WTC11 (cell line): Measurements from ENCODE around the gene CCDC92. TPM values are rescaled to one million over a fixed set of nuclear protein-coding genes. Genes with fewer than 3 reads are reported as not detected.

Source experiments
- ATAC-seq: fragments of 200-7000 bp; cut with Tn5 transposase; 2 replicates; pipeline ENCODE4 v1.10.0; 2021; ENCODE audit warnings: mild to moderate bottlenecking, moderate library complexity
- CTCF ChIA-PET: fragments of 300-600 bp; sonication (Branson Sonifier 250); formaldehyde crosslinking; loops from one replicate; lab custom pipeline; 2021; ENCODE audit warnings: antibody characterized with exemption; lab: Charles Lee
- POLR2A ChIA-PET: fragments of 350-600 bp; sonication (Branson Sonifier 250); formaldehyde crosslinking; loops from one replicate; lab custom pipeline; 2021; ENCODE audit warnings: antibody characterized with exemption; lab: Charles Lee
- DNase-seq: peaks from one replicate; pipeline ENCODE4 v3.0.0; 2021; ENCODE audit warnings: low spot score
- H3K27ac Mint-ChIP-seq: 2 replicates; pipeline ENCODE4 v1.8.0; 2021; ENCODE audit warnings: mixed read lengths
- H3K27me3 Mint-ChIP-seq: 2 replicates; pipeline ENCODE4 v1.8.0; 2021; ENCODE audit warnings: low read depth, mild to moderate bottlenecking, moderate library complexity, mixed read lengths
- H3K36me3 Mint-ChIP-seq: 2 replicates; pipeline ENCODE4 v1.8.0; 2021; ENCODE audit warnings: mixed read lengths
- H3K4me1 Mint-ChIP-seq: 2 replicates; pipeline ENCODE4 v1.8.0; 2022; ENCODE audit warnings: mixed read lengths
- H3K4me3 Mint-ChIP-seq: 2 replicates; pipeline ENCODE4 v1.8.0; 2021; ENCODE audit warnings: mild to moderate bottlenecking, moderate library complexity, mixed read lengths
- H3K9me3 Mint-ChIP-seq: 2 replicates; pipeline ENCODE4 v1.8.0; 2021; ENCODE audit warnings: mixed read lengths
- AR ChIP-seq: fragments of 250-450 bp; sonication (Bioruptor Pico); IDR thresholded peaks from 2 replicates; pipeline ENCODE4 v1.9.0; 2021; ENCODE audit warnings: mild to moderate bottlenecking
- CBFB ChIP-seq: sonication (generic); formaldehyde crosslinking; IDR thresholded peaks from 2 replicates; pipeline ENCODE4 v1.8.1; 2022; ENCODE audit warnings: mild to moderate bottlenecking, low read depth, missing genetic modification reagents
- FOXJ3 ChIP-seq: sonication (generic); formaldehyde crosslinking; IDR thresholded peaks from 2 replicates; pipeline ENCODE4 v1.9.0; 2021; ENCODE audit warnings: missing genetic modification reagents, mild to moderate bottlenecking, borderline replicate concordance
- HMGA2 ChIP-seq: fragments of 250-450 bp; sonication (Bioruptor Pico); IDR thresholded peaks from 2 replicates; pipeline ENCODE4 v1.4.0; 2021; ENCODE audit warnings: mild to moderate bottlenecking, moderate library complexity
- IRF2 ChIP-seq: sonication (generic); formaldehyde crosslinking; IDR thresholded peaks from 2 replicates; pipeline ENCODE4 v1.8.0; 2022; ENCODE audit warnings: low read depth, missing genetic modification reagents, borderline replicate concordance
- JAZF1 ChIP-seq: fragments of 250-450 bp; sonication (Bioruptor Pico); IDR thresholded peaks from 2 replicates; pipeline ENCODE4 v1.9.0; 2021; ENCODE audit warnings: moderate library complexity, mild to moderate bottlenecking, inconsistent platforms
- MLX ChIP-seq: sonication (generic); formaldehyde crosslinking; IDR thresholded peaks from 2 replicates; pipeline ENCODE4 v1.8.1; 2023; ENCODE audit warnings: mild to moderate bottlenecking, missing genetic modification reagents, moderate library complexity
- NFATC4 ChIP-seq: fragments of 250-450 bp; sonication (Bioruptor Pico); IDR thresholded peaks from 2 replicates; pipeline ENCODE4 v1.9.0; 2021; ENCODE audit warnings: mild to moderate bottlenecking
- RELA ChIP-seq: sonication (generic); formaldehyde crosslinking; IDR thresholded peaks from 2 replicates; pipeline ENCODE4 v1.8.1; 2022; ENCODE audit warnings: missing genetic modification reagents, mild to moderate bottlenecking, borderline replicate concordance
- SMAD4 ChIP-seq: sonication (generic); formaldehyde crosslinking; IDR thresholded peaks from 2 replicates; pipeline ENCODE4 v1.8.0; 2022; ENCODE audit warnings: mild to moderate bottlenecking, missing genetic modification reagents
- TEAD1 ChIP-seq: sonication (generic); formaldehyde crosslinking; IDR thresholded peaks from 2 replicates; pipeline ENCODE4 v1.8.0; 2022; ENCODE audit warnings: mild to moderate bottlenecking, missing genetic modification reagents
- TP53 ChIP-seq: sonication (generic); formaldehyde crosslinking; IDR thresholded peaks from 2 replicates; pipeline ENCODE4 v1.8.1; 2023; ENCODE audit warnings: mild to moderate bottlenecking, missing genetic modification reagents
- ZMAT4 ChIP-seq: fragments of 250-450 bp; sonication (Bioruptor Pico); IDR thresholded peaks from 2 replicates; pipeline ENCODE4 v1.9.0; 2021; ENCODE audit warnings: mild to moderate bottlenecking
- ZNF219 ChIP-seq: sonication (generic); formaldehyde crosslinking; IDR thresholded peaks from 2 replicates; pipeline ENCODE4 v1.8.0; 2023; ENCODE audit warnings: missing genetic modification reagents, mild to moderate bottlenecking, borderline replicate concordance
- ZNF263 ChIP-seq: sonication (generic); formaldehyde crosslinking; IDR thresholded peaks from 2 replicates; pipeline ENCODE4 v1.8.1; 2022; ENCODE audit warnings: low read depth, mild to moderate bottlenecking, moderate library complexity, missing genetic modification reagents
- ZNF423 ChIP-seq: fragments of 250-450 bp; sonication (Bioruptor Pico); IDR thresholded peaks from 2 replicates; pipeline ENCODE4 v2.1.2; 2022; ENCODE audit warnings: mild to moderate bottlenecking, moderate library complexity
- ZNF532 ChIP-seq: fragments of 250-450 bp; sonication (Bioruptor Pico); IDR thresholded peaks from 2 replicates; pipeline ENCODE4 v1.9.0; 2021; ENCODE audit warnings: mild to moderate bottlenecking, borderline replicate concordance
- total RNA-seq: library from RNA; stranded (reverse); gene quantifications from 3 replicates; pipeline ENCODE4 v1.2.3, GENCODE V29; 2021
- TF ChIP-seq, protein P1 (sequence below): fragments of 250-450 bp; sonication (Bioruptor Pico); IDR thresholded peaks from 2 replicates; pipeline ENCODE4 v1.9.0; 2021; ENCODE audit warnings: moderate library complexity, mild to moderate bottlenecking, inconsistent platforms, borderline replicate concordance

CCDC92 gene
- total RNA-seq, 1 experiment from 2014 or later = 2.7 TPM

DNA sequence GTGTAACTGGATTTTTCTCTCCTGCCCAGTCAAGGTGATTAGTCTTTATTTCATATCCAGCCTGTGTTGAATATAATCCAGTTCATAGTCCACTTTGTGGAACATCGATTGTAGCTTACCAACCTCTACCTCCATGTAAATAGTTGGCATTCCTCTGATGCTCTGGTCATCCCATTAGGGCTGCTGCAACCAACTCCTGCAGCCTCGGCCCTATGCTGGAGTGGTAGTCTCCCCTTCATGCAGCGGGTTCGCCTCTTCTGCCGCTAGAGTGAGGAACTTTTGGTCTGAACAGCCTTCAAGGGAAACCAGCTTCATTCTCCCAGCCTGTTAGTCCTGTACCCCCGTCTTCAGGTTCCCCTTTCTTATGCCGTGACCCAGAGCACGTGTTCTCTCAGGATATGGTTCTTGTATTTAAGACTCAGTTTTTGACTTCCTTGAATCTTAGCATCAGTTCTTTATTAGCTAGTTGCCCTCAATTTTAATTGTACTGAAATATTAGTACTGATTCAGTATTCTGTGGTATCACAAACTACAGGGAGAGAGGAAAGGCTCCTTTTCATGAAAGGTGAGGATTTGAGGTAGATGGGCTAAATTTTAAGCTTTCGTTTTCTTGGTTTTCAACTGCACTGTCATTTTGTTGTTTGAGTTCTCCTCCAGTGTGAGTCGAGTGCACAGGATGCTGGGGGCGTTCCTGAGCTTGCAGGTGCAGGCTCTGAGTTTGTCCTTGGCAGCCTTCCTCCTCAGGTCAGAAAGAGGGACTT lies 33.6 kb upstream of the CCDC92 start:
- no peaks in the 10 kb centered on the region for H3K9me3 Mint-ChIP-seq
- TF ChIP-seq HMGA2 (CRISPR knock-in tag) (no peak), TP53 (CRISPR knock-in tag) (no peak), ZNF532 (CRISPR knock-in tag) (no peak)
- DNase-seq (no peak), ATAC-seq (no peak)
- no peaks in the 10 kb centered on the region for H3K27me3 Mint-ChIP-seq
- peaks cover 9% of the 10 kb centered on the region; the same call in 1 of the 2 replicates for H3K36me3 Mint-ChIP-seq
- no peak overlapping the region for H3K27ac Mint-ChIP-seq
- POLR2A ChIA-PET = no interaction called here
- peaks cover 21% of the 10 kb centered on the region for H3K4me1 Mint-ChIP-seq
- CTCF ChIA-PET = interaction anchor here (0.6 to 1.4 kb wide), 5 partner anchors 26 to 837 kb away, joined by 3 to 5 read pairs (median 4); no protein-coding TSS in a partner anchor
- no peak overlapping the region for H3K4me3 Mint-ChIP-seq

DNA sequence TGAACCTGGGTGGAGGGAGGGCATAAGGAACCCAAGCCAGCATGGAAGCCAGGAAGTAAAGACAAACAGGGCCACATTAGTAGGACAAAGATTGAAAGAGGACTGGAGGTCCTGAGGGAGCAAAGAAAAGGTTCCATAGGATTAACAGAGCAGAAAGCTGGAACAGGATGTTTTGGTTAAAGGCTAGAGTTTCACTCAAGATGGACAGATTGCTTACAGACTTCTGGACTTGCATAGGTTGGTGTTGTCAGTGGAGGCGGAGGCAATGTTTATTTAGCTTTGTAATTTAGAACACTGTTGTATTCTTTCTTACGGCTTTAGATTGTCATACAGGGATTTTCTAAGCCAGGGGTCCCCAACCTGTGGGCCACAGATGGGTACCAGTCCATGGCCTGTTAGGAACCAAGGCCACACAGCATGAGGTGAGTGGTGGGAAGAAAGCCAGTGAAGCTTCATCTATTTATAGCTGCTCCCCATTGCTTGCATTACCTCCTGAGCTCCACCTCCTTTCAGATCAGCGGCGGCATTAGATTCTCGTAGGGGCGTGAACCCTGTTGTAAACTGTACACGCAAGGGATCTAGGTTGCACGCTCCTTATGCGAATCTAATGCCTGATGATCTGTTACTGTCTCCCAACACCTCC lies 31.7 kb upstream of the CCDC92 start:
- no peak overlapping the region for H3K4me3 Mint-ChIP-seq
- peaks cover 21% of the 10 kb centered on the region for H3K4me1 Mint-ChIP-seq
- no peaks in the 10 kb centered on the region for H3K36me3 Mint-ChIP-seq
- H3K9me3 Mint-ChIP-seq = no peaks in the 10 kb centered on the region
- no peak for ATAC-seq
- DNase-seq = no peak
- no peak for TF ChIP-seq MLX (CRISPR knock-in tag)
- no peak for TF ChIP-seq SMAD4 (CRISPR knock-in tag)
- no peaks in the 10 kb centered on the region for H3K27me3 Mint-ChIP-seq
- ChIA-PET POLR2A (no interaction called here), CTCF (interaction anchor here (0.7 kb wide), 1 partner anchor 11 kb away, joined by 3 read pairs; no protein-coding TSS in a partner anchor)
- H3K27ac Mint-ChIP-seq = no peak overlapping the region

- H3K36me3 Mint-ChIP-seq = no peaks in the 10 kb centered on the region
- peaks cover 9% of the 10 kb centered on the region for H3K4me1 Mint-ChIP-seq
- H3K4me3 Mint-ChIP-seq = no peak overlapping the region
- DNase-seq (no peak), ATAC-seq (no peak)
- no peaks in the 10 kb centered on the region for H3K27me3 Mint-ChIP-seq
- H3K9me3 Mint-ChIP-seq = no peaks in the 10 kb centered on the region
- no peak overlapping the region for H3K27ac Mint-ChIP-seq
- CTCF ChIA-PET = interaction anchor here (0.6 to 1.6 kb wide), 4 partner anchors 19 to 64 kb away, joined by 3 to 4 read pairs (median 4); no protein-coding TSS in a partner anchor
- POLR2A ChIA-PET = no interaction called here
- TF ChIP-seq, protein P1, sequence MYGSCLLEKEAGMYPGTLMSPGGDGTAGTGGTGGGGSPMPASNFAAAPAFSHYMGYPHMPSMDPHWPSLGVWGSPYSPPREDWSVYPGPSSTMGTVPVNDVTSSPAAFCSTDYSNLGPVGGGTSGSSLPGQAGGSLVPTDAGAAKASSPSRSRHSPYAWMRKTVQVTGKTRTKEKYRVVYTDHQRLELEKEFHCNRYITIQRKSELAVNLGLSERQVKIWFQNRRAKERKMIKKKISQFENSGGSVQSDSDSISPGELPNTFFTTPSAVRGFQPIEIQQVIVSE (CRISPR knock-in tag) = no peak
- TF ChIP-seq FOXJ3 (CRISPR knock-in tag) (no peak), IRF2 (CRISPR knock-in tag) (no peak), ZNF263 (CRISPR knock-in tag) (no peak), TEAD1 (CRISPR knock-in tag) (no peak), JAZF1 (CRISPR knock-in tag) (no peak), ZMAT4 (CRISPR knock-in tag) (no peak), NFATC4 (CRISPR knock-in tag) (no peak), ZNF423 (CRISPR knock-in tag) (no peak), HMGA2 (CRISPR knock-in tag) (no peak), AR (no peak), CBFB (CRISPR knock-in tag) (no peak), ZNF219 (CRISPR knock-in tag) (no peak), RELA (CRISPR knock-in tag) (no peak)
Observed at GRCh38 chr12:124002654-124003053, 30.0 kb upstream of the CCDC92 start.
